HepG2 (cell line): ENCODE data around the gene MPV17L2. TPM values are rescaled to one million over a fixed set of nuclear protein-coding genes. Genes with fewer than 3 reads are reported as not detected.

Experiments used
- ARID4A ChIP-seq: sonication (generic); formaldehyde crosslinking; IDR thresholded peaks from 2 replicates; pipeline ENCODE4 v1.5.0; 2020; ENCODE audit warnings: mild to moderate bottlenecking, missing genetic modification reagents, borderline replicate concordance
- CREB1 ChIP-seq, 2 experiments: fragments of 450-650 bp in 1 of 2; IDR thresholded peaks; 2 replicates each; pipeline ENCODE4 v1.6.1; 2016 to 2017; ENCODE audit warnings: control low read depth in 1 of 2, mild to moderate bottlenecking in 1 of 2, missing compliant biosample characterization in 1 of 2, missing genetic modification characterization in 1 of 2
- ERF ChIP-seq: IDR thresholded peaks from 2 replicates; pipeline ENCODE4 v1.6.1; 2018; ENCODE audit warnings: missing biosample characterization, missing genetic modification reagents
- IRX3 ChIP-seq: sonication (generic); formaldehyde crosslinking; IDR thresholded peaks from 2 replicates; pipeline ENCODE4 v1.8.1; 2023; ENCODE audit warnings: mild to moderate bottlenecking, low read depth, missing genetic modification reagents, borderline replicate concordance
- MAZ ChIP-seq, 2 experiments: sonication (generic) in 1 of 2; formaldehyde crosslinking in 1 of 2; IDR thresholded peaks; 2 replicates each; pipeline versions ENCODE4 v1.5.0 to v1.6.1; 2012 to 2020; ENCODE audit warnings: low read depth in 2 of 2, mild to moderate bottlenecking in 2 of 2, borderline replicate concordance in 1 of 2, improper control_type of control experiment in 1 of 2, low read length in 1 of 2, missing genetic modification reagents in 1 of 2, moderate library complexity in 1 of 2
- MXI1 ChIP-seq: IDR thresholded peaks from 3 replicates; pipeline ENCODE4 v1.6.1; 2012; ENCODE audit warnings: low read depth, low read length, inconsistent platforms, borderline replicate concordance
- MYC ChIP-seq: sonication (generic); formaldehyde crosslinking; IDR thresholded peaks from 2 replicates; pipeline ENCODE4 v1.9.0; 2021; ENCODE audit warnings: missing genetic modification reagents, borderline replicate concordance
- RAD21 ChIP-seq: fragments of 450-650 bp; formaldehyde crosslinking; IDR thresholded peaks from 2 replicates; pipeline ENCODE4 v1.5.0; 2020; ENCODE audit warnings: mild to moderate bottlenecking
- RBFOX2 ChIP-seq: fragments of 200-400 bp; formaldehyde crosslinking; IDR thresholded peaks from 2 replicates; pipeline ENCODE4 v1.6.1; 2017; ENCODE audit warnings: low read depth, mild to moderate bottlenecking, low read length
- RBM22 ChIP-seq: fragments of 200-400 bp; formaldehyde crosslinking; optimal IDR thresholded peaks from 2 replicates; pipeline ENCODE3; 2017; ENCODE audit warnings: mild to moderate bottlenecking, low read length, moderate library complexity
- SOX6 ChIP-seq, 2 experiments: fragments of 450-650 bp in 1 of 2; sonication (generic) in 1 of 2; formaldehyde crosslinking in 1 of 2; IDR thresholded peaks; 2 replicates each; pipeline versions ENCODE4 v1.4.0 to v1.6.1; 2017 to 2020; ENCODE audit warnings: antibody characterized with exemption in 1 of 2, mild to moderate bottlenecking in 1 of 2, missing genetic modification reagents in 1 of 2
- STAG1 ChIP-seq: sonication (generic); formaldehyde crosslinking; IDR thresholded peaks from 2 replicates; pipeline ENCODE4 v1.4.0; 2020; ENCODE audit warnings: missing genetic modification reagents
- TAF1 ChIP-seq: sonication (generic); formaldehyde crosslinking; IDR thresholded peaks from 2 replicates; pipeline ENCODE4 v1.4.0; 2020; ENCODE audit warnings: missing genetic modification reagents
- THAP11 ChIP-seq: IDR thresholded peaks from 2 replicates; pipeline ENCODE4 v1.6.1; 2016; ENCODE audit warnings: missing biosample characterization, missing genetic modification reagents
- YY1 ChIP-seq: IDR thresholded peaks from 2 replicates; pipeline ENCODE4 v1.6.1; 2011; ENCODE audit warnings: low read length, low read depth, moderate library complexity, mild to moderate bottlenecking; ENCODE audit not compliant: insufficient read depth, insufficient replicate concordance
- ZBTB14 ChIP-seq: sonication (generic); formaldehyde crosslinking; IDR thresholded peaks from 2 replicates; pipeline ENCODE4 v1.4.0; 2020; ENCODE audit warnings: missing genetic modification reagents
- ZBTB2 ChIP-seq: sonication (generic); formaldehyde crosslinking; IDR thresholded peaks from 2 replicates; pipeline ENCODE4 v1.8.0; 2022; ENCODE audit warnings: low read depth, missing genetic modification reagents
- ZBTB38 ChIP-seq: sonication (generic); formaldehyde crosslinking; IDR thresholded peaks from 2 replicates; pipeline ENCODE4 v1.5.1; 2020; ENCODE audit warnings: mild to moderate bottlenecking, missing genetic modification reagents
- ZBTB7B ChIP-seq: sonication (generic); formaldehyde crosslinking; IDR thresholded peaks from 2 replicates; pipeline ENCODE4 v1.4.0; 2020; ENCODE audit warnings: missing genetic modification reagents
- ZEB1 ChIP-seq: IDR thresholded peaks from 2 replicates; pipeline ENCODE4 v1.6.1; 2012; ENCODE audit warnings: mild to moderate bottlenecking, low read depth, inconsistent platforms; ENCODE audit not compliant: insufficient replicate concordance
- ZFX ChIP-seq: sonication (generic); formaldehyde crosslinking; IDR thresholded peaks from 2 replicates; pipeline ENCODE4 v1.4.0; 2020; ENCODE audit warnings: mild to moderate bottlenecking, low read depth, missing genetic modification reagents, moderate library complexity
- ZNF260 ChIP-seq: sonication (generic); formaldehyde crosslinking; IDR thresholded peaks from 2 replicates; pipeline ENCODE4 v1.4.0; 2020; ENCODE audit warnings: missing genetic modification reagents, low read depth, mild to moderate bottlenecking, borderline replicate concordance
- polyA plus RNA-seq, 8 experiments: library from polyadenylated mRNA; depleted of rRNA in 3 of 8; stranded (reverse) in 7 of 8; unstranded in 1 of 8; fragments of >200 nt; fragmentation: Illumina TruSeq in 4 of 8; extraction: Trizol in 4 of 8; gene quantifications; 2 replicates each; pipeline versions ENCODE4 v1.2.1 to v1.2.3, GENCODE V29; 2011 to 2016; ENCODE audit warnings: low read depth in 4 of 8, missing spikeins in 1 of 8, mixed read lengths in 1 of 8; ENCODE audit not compliant: insufficient read depth in 1 of 8
- total RNA-seq, 5 experiments: library from RNA; depleted of rRNA; stranded (reverse); fragments of >200 nt; fragmentation: Illumina TruSeq; extraction: Trizol; gene quantifications; 2 replicates each; pipeline ENCODE4 v1.2.3, GENCODE V29; 2016; ENCODE audit warnings: low read depth in 1 of 5

The MPV17L2 gene
- total and polyA plus RNA-seq, 2 of the 13 experiments (the other 11 are each of a cell fraction or from before 2014, with no cell fraction given): 13.6 to 16.7 TPM

- TF ChIP-seq ARID4A (0 out of 2 replicates have a peak, but pooled peaks have one; percentile 16), RBFOX2 (peak; percentile 51; the same call in 1 of the 2 replicates), RBM22 (no peak), STAG1 (CRISPR knock-in tag) (peak; percentile 35; the same call in 1 of the 2 replicates), RAD21 (CRISPR knock-in tag) (peak; percentile 63), MXI1 (peak; percentile 63; the same call in 1 of the 3 replicates), IRX3 (no peak), TAF1 (CRISPR knock-in tag) (no peak), ZBTB2 (CRISPR knock-in tag) (no peak), ZEB1 (no peak), MAZ (IDR thresholded peaks at IDR 0.05; ENCODE audit: borderline replicate concordance, low read depth, low read length) (0 out of 2 replicates have a peak, but pooled peaks have one; percentile 49), MAZ (CRISPR knock-in tag; IDR thresholded peaks at IDR 0.05; ENCODE audit: low read depth) (no peak), ZFX (CRISPR knock-in tag) (peak; percentile 38), ZBTB38 (CRISPR knock-in tag) (peak; percentile 70; the same call in 1 of the 2 replicates), THAP11 (0 out of 2 replicates have a peak, but pooled peaks have one; percentile 18), ERF (CRISPR knock-in tag) (0 out of 2 replicates have a peak, but pooled peaks have one; percentile 24), SOX6 (IDR thresholded peaks at IDR 0.05) (no peak), SOX6 (CRISPR knock-in tag; IDR thresholded peaks at IDR 0.05) (no peak), YY1 (peak; percentile 63), MYC (CRISPR knock-in tag) (0 out of 2 replicates have a peak, but pooled peaks have one; percentile 18), ZNF260 (CRISPR knock-in tag) (no peak), ZBTB14 (CRISPR knock-in tag) (peak; percentile 67; the same call in 1 of the 2 replicates), CREB1 (IDR thresholded peaks at IDR 0.05) (no peak), CREB1 (CRISPR knock-in tag; IDR thresholded peaks at IDR 0.05) (no peak), ZBTB7B (CRISPR knock-in tag) (no peak)
Measured at GRCh38 chr19:18160971-18161635, 31.9 kb upstream of the MPV17L2 start (continued).
